Adrenal gland (tissue), 12 donors: ENCODE measurements around the gene CCDC83. TPM values are rescaled to one million over a fixed set of nuclear protein-coding genes. Genes with fewer than 3 reads are reported as not detected.

Experiments
- DNase-seq, 7 donors: peaks; one replicate each; pipeline ENCODE4 v3.0.0-alpha.2; 2019 to 2020
- H3K27ac ChIP-seq, 5 donors: fragments of 200-600 bp; sonication (generic) in 4 of 5; 1 replicate in 3 of 5; 2 replicates in 2 of 5; pipeline versions ENCODE4 v1.5.1 to v1.8.0; 2016 to 2020; ENCODE audit warnings: mild to moderate bottlenecking in 1 of 5
- H3K27me3 ChIP-seq: fragments of 200-600 bp; 2 replicates; pipeline ENCODE4 v1.8.0; 2021
- H3K36me3 ChIP-seq, 2 donors: fragments of 200-600 bp; replicated peaks in 1 of 2; 1 replicate in 1 of 2; 2 replicates in 1 of 2; pipeline versions ENCODE4 v1.5.1 to v1.8.0; 2018 to 2022
- H3K4me1 ChIP-seq, 2 donors: fragments of 200-600 bp; replicated peaks in 1 of 2; 1 replicate in 1 of 2; 2 replicates in 1 of 2; pipeline versions ENCODE4 v1.5.1 to v1.8.0; 2018 to 2021
- H3K4me3 ChIP-seq, 4 donors: fragments of 200-600 bp; sonication (generic) in 3 of 4; one replicate each; pipeline ENCODE4 v1.5.1; 2016 to 2018
- H3K9me3 ChIP-seq, 3 donors: fragments of 200-600 bp; sonication (generic) in 1 of 3; replicated peaks in 1 of 3; 1 replicate in 2 of 3; 2 replicates in 1 of 3; pipeline versions ENCODE4 v1.5.1 to v1.8.0; 2016 to 2021
- POLR2A ChIP-seq, 2 donors: fragments of 450-650 bp; IDR thresholded peaks; one replicate each; pipeline ENCODE4 v1.6.1; 2017; ENCODE audit warnings: antibody characterized with exemption in 2 of 2, mild to moderate bottlenecking in 2 of 2, moderate library complexity in 1 of 2
- WGBS, 4 donors: extraction: QIAGEN DNeasy Blood & Tissue Kit in 2 of 4; methylation state at CpG; one replicate each; pipeline versions ENCODE4 v1.1.5 to v1.1.7; 2013 to 2017; 5-methylcytosine and 5-hydroxymethylcytosine counted together
- intact Hi-C, 2 donors: fragments of 100-400 bp; cut with DNase I; formaldehyde crosslinking; loops; one replicate each; pipeline versions ENCODE4 v1.14.1 to v1.15.0; 2022 to 2023
- polyA plus RNA-seq, 3 donors: library from polyadenylated mRNA; stranded (reverse); fragments of 200-250 nt in 2 of 3; fragments of 350-450 nt in 1 of 3; fragmentation: Illumina TruSeq in 1 of 3; extraction: RNeasy Lipid Tissue Mini Kit (QIAGEN cat#74804) in 1 of 3; gene quantifications; one replicate each; pipeline ENCODE4 v1.2.3, GENCODE V29; 2013 to 2014
- total RNA-seq, 9 donors: library from RNA; depleted of rRNA in 4 of 9; stranded (reverse); fragments of >200 nt in 4 of 9; fragments of 120-200 nt in 1 of 9; fragmentation: NEBNext Ultra II Directional in 1 of 9; extraction: Animal tissue kit (Norgen Biotek cat#: 25700) in 1 of 9; gene quantifications; one replicate each; pipeline versions ENCODE4 v1.1.0 to v1.2.4, GENCODE V29; 2013 to 2023
- TF ChIP-seq, protein P1 (sequence below), 6 experiments: fragments of 450-650 bp in 4 of 6; fragments of 200-600 bp in 2 of 6; sonication (generic) in 1 of 6; IDR thresholded peaks; 1 replicate in 5 of 6; 2 replicates in 1 of 6; pipeline versions ENCODE4 v1.5.1 to v1.8.0; 2016 to 2021; ENCODE audit warnings: antibody characterized with exemption in 6 of 6, mild to moderate bottlenecking in 2 of 6, moderate library complexity in 1 of 6
- donor health status: healthy with polysubstance abuse.
- donor health status: Bipolar disorder and iron deficiency.
- donor health status: DM: yes; HTN: yes; CAD: no.
- donor health status: DM: no; HTN: no; CAD: no.
- donor health status: DM: no; HTN: no; CAD: no.
- donor health status: DM: yes; HTN: yes; CAD: no.

The CCDC83 gene
- total and polyA plus RNA-seq, 12 donors: not detected

GRCh38 chr11:85960678-85961077, 105.5 kb downstream of the CCDC83 start:
- intact Hi-C loops: no loop called here
- TF ChIP-seq, protein P1, sequence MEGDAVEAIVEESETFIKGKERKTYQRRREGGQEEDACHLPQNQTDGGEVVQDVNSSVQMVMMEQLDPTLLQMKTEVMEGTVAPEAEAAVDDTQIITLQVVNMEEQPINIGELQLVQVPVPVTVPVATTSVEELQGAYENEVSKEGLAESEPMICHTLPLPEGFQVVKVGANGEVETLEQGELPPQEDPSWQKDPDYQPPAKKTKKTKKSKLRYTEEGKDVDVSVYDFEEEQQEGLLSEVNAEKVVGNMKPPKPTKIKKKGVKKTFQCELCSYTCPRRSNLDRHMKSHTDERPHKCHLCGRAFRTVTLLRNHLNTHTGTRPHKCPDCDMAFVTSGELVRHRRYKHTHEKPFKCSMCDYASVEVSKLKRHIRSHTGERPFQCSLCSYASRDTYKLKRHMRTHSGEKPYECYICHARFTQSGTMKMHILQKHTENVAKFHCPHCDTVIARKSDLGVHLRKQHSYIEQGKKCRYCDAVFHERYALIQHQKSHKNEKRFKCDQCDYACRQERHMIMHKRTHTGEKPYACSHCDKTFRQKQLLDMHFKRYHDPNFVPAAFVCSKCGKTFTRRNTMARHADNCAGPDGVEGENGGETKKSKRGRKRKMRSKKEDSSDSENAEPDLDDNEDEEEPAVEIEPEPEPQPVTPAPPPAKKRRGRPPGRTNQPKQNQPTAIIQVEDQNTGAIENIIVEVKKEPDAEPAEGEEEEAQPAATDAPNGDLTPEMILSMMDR (IDR thresholded peaks at IDR 0.05): no peak
- TF ChIP-seq POLR2A (IDR thresholded peaks at IDR 0.05): no peak
- H3K27ac ChIP-seq: no peak overlapping the region
- WGBS, 4 donors: 70 to 87% (median 82%) methylated on average over 3 of the region's 3 CpGs
- H3K27me3 ChIP-seq: no peaks in the 10 kb centered on the region
- peaks cover 0 to 35% of the 10 kb centered on the region in 2 donors for H3K36me3 ChIP-seq
- peaks cover 11 to 22% of the 10 kb centered on the region in 2 donors for H3K4me1 ChIP-seq
- no peak for DNase-seq
- no peaks in the 10 kb centered on the region for H3K9me3 ChIP-seq
- H3K4me3 ChIP-seq: no peak overlapping the region

GRCh38 chr11:85961130-85961529, 105.9 kb downstream of the CCDC83 start:
- Histone ChIP-seq H3K27ac (no peak overlapping the region), H3K4me3 (no peak overlapping the region), H3K9me3 (no peaks in the 10 kb centered on the region), H3K27me3 (no peaks in the 10 kb centered on the region), H3K4me1 (peaks cover 7 to 17% of the 10 kb centered on the region in 2 donors), H3K36me3 (peaks cover 0 to 38% of the 10 kb centered on the region in 2 donors)
- no peak for DNase-seq
- TF ChIP-seq, protein P1 (IDR thresholded peaks at IDR 0.05): no peak
- TF ChIP-seq POLR2A (IDR thresholded peaks at IDR 0.05): no peak
- 55 to 66% (median 61%) methylated on average over 6 of the region's 6 CpGs for WGBS, 4 donors
- intact Hi-C loops: no loop called here

DNA sequence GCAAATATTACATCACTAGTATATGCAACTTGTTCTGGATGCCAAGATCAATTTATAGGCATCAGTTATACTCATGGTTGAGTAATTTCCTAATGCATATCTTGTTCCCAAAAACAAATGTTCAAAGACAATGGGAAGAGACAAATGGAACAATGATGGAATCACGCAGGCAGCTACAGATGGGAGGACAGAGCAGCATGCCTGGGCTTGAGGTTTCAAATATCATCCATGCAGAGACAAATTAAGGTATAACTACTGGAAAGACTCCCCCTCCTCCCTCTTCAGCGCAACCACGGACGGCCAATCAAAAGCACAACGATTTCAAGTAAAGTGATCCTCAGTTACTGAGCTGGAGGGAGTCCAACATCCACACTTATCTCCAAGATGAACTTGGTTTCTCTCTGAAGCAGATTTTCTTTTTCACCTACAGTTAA, 106.8 kb downstream of the CCDC83 start:
- Histone ChIP-seq H3K4me3 (no peak overlapping the region), H3K36me3 (peaks cover 0 to 33% of the 10 kb centered on the region in 2 donors), H3K27ac (no peak overlapping the region), H3K9me3 (no peaks in the 10 kb centered on the region), H3K4me1 (peaks cover 0 to 12% of the 10 kb centered on the region in 2 donors), H3K27me3 (no peaks in the 10 kb centered on the region)
- DNase-seq: no peak
- no peak for TF ChIP-seq POLR2A (IDR thresholded peaks at IDR 0.05)
- TF ChIP-seq, protein P1 (IDR thresholded peaks at IDR 0.05): no peak
- WGBS, 4 donors: 67 to 87% (median 85%) methylated on average over 5 of the region's 5 CpGs
- intact Hi-C loops: no loop called here

DNA sequence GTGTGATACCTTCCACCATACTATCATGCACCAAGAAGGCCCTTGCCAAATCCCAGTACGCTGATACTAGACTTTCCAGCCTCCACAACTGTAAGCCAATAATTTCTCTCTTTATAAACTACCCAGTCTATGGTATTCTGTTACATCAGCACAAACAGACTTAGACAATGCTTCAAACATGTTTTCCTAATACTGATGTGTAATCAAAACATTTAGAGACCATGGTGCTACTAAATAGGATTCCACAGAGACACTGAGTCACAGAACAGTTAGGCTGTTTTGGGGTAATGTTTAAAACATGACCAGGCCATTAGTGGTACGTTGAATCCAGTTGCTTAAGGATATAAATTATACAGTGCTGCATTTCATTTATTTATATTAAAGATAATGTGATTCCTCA, 110.0 kb downstream of the CCDC83 start:
- TF ChIP-seq, protein P1 (IDR thresholded peaks at IDR 0.05): no peak
- no peak for TF ChIP-seq POLR2A (IDR thresholded peaks at IDR 0.05)
- DNase-seq: no peak
- H3K4me1 ChIP-seq: peaks cover 0 to 22% of the 10 kb centered on the region in 2 donors
- 88 to 96% (median 92%) methylated on average over 2 of the region's 2 CpGs for WGBS, 4 donors
- intact Hi-C loops: no loop called here
- H3K27me3 ChIP-seq: no peaks in the 10 kb centered on the region
- no peaks in the 10 kb centered on the region for H3K9me3 ChIP-seq
- peaks cover 0 to 21% of the 10 kb centered on the region in 2 donors for H3K36me3 ChIP-seq
- H3K4me3 ChIP-seq: no peak overlapping the region
- H3K27ac ChIP-seq: no peak overlapping the region
